Measurements from ENCODE around the gene IL1RAPL1. TPM values are rescaled to one million over a fixed set of nuclear protein-coding genes. Genes with fewer than 3 reads are reported as not detected.

Gene IL1RAPL1
- total and polyA plus RNA-seq, 9 of the 15 experiments (the other 6 are each of a cell fraction or from before 2014, with no cell fraction given) = 0.04 to 0.07 (median 0.04) TPM; not detected in 6

- ChIA-PET CTCF (ENCODE audit: low intra/inter-chr PET ratio) (no interaction called here), POLR2A (no interaction called here)
- H3K4me1 ChIP-seq (replicated peaks in 1 of 2; ENCODE audit: control insufficient read depth in 2 of 2, insufficient read depth in 2 of 2, low read length in 2 of 2) = no peaks in the 10 kb centered on the region
- FAIRE-seq (no peak), DNase-seq (ENCODE audit: extremely low read depth in 1 of 4, low spot score in 3 of 4) (no peak), ATAC-seq (no peak)
- intact Hi-C loops (cut with micrococcal nuclease) = no loop called here
- no peak overlapping the region for H3K4me2 ChIP-seq (ENCODE audit: insufficient read depth, low read length)
- no peaks in the 10 kb centered on the region for H3K9me3 ChIP-seq (replicated peaks; ENCODE audit: control insufficient read depth, insufficient read depth, low read depth, low read length)
- in situ Hi-C loops (cut with MboI) = no loop called here
- H3K27me3 ChIP-seq (ENCODE audit: control insufficient read depth in 2 of 2, insufficient read depth in 2 of 2, low read length in 2 of 2) = no peaks in the 10 kb centered on the region
- no peaks in the 10 kb centered on the region for H3K9me1 ChIP-seq (ENCODE audit: control insufficient read depth, insufficient read depth, low read length)
- no peak overlapping the region for H3K27ac ChIP-seq (ENCODE audit: extremely low read depth, low read depth, low read length)
- no TSS peak for BruUV-seq (replicated peaks)
- no peak overlapping the region for H2AFZ ChIP-seq (ENCODE audit: low read depth, low read length)
- 0% methylated on average over 1 of the region's 1 CpG for WGBS (ENCODE audit: insufficient coverage, low coverage, missing lambda C conversion rate)
- no peak overlapping the region for H3K4me3 ChIP-seq
- H4K20me1 ChIP-seq (replicated peaks; ENCODE audit: control insufficient read depth, insufficient read depth, low read length) = no peaks in the 10 kb centered on the region
- no peak overlapping the region for H3K9ac ChIP-seq (ENCODE audit: insufficient read depth in 1 of 2, low read depth in 2 of 2, low read length in 2 of 2)
- TF ChIP-seq ADNP (tag; IDR thresholded peaks at IDR 0.05) = no peak
- no peak for TF ChIP-seq POLR2B (IDR thresholded peaks at IDR 0.05; ENCODE audit: low read depth, partially characterized antibody)
- no peak for TF ChIP-seq FOXM1 (IDR thresholded peaks at IDR 0.05; ENCODE audit: low read depth)
- no peak for TF ChIP-seq FOXM1 (CRISPR knock-in tag; IDR thresholded peaks at IDR 0.05; ENCODE audit: low read depth)
- no peak for TF ChIP-seq U2AF2 (optimal IDR thresholded peaks at IDR 0.05; ENCODE audit: low read depth, low read length)
- no peak for TF ChIP-seq ZFP36 (IDR thresholded peaks at IDR 0.05; ENCODE audit: low read depth, low read length, partially characterized antibody)
- TF ChIP-seq TBP (optimal IDR thresholded peaks at IDR 0.05; ENCODE audit: low read depth, low read length) = no peak
- TF ChIP-seq ARHGAP35 (IDR thresholded peaks at IDR 0.05; ENCODE audit: partially characterized antibody) = no peak
- no peaks in the 10 kb centered on the region for H3K36me3 ChIP-seq (ENCODE audit: control insufficient read depth, insufficient read depth, low read length)
- H3K79me2 ChIP-seq (ENCODE audit: control insufficient read depth, insufficient read depth, low read length) = no peaks in the 10 kb centered on the region
Observed at GRCh38 chrX:28802625-28803024, 215.4 kb downstream of the IL1RAPL1 start.

GRCh38 chrX:28835991-28836390, 248.7 kb downstream of the IL1RAPL1 start:
- no TSS peak for BruUV-seq (replicated peaks)
- 0% methylated on average over 1 of the region's 1 CpG for WGBS (ENCODE audit: insufficient coverage, low coverage, missing lambda C conversion rate)
- Histone ChIP-seq H4K20me1 (replicated peaks; ENCODE audit: control insufficient read depth, insufficient read depth, low read length) (no peaks in the 10 kb centered on the region), H3K27ac (ENCODE audit: extremely low read depth, low read depth, low read length) (no peak overlapping the region), H3K9ac (ENCODE audit: insufficient read depth in 1 of 2, low read depth in 2 of 2, low read length in 2 of 2) (no peak overlapping the region), H3K79me2 (ENCODE audit: control insufficient read depth, insufficient read depth, low read length) (no peaks in the 10 kb centered on the region), H3K36me3 (ENCODE audit: control insufficient read depth, insufficient read depth, low read length) (no peaks in the 10 kb centered on the region), H3K9me3 (replicated peaks; ENCODE audit: control insufficient read depth, insufficient read depth, low read depth, low read length) (no peaks in the 10 kb centered on the region), H3K4me2 (ENCODE audit: insufficient read depth, low read length) (no peak overlapping the region), H2AFZ (ENCODE audit: low read depth, low read length) (no peak overlapping the region), H3K9me1 (ENCODE audit: control insufficient read depth, insufficient read depth, low read length) (no peaks in the 10 kb centered on the region), H3K27me3 (ENCODE audit: control insufficient read depth in 2 of 2, insufficient read depth in 2 of 2, low read length in 2 of 2) (no peaks in the 10 kb centered on the region), H3K4me3 (no peak overlapping the region), H3K4me1 (replicated peaks in 1 of 2; ENCODE audit: control insufficient read depth in 2 of 2, insufficient read depth in 2 of 2, low read length in 2 of 2) (no peaks in the 10 kb centered on the region)
- in situ Hi-C loops (cut with MboI) (no loop called here), intact Hi-C loops (cut with micrococcal nuclease) (no loop called here)
- POLR2A ChIA-PET = no interaction called here
- FAIRE-seq = no peak
- CTCF ChIA-PET (ENCODE audit: low intra/inter-chr PET ratio) = no interaction called here
- DNase-seq (ENCODE audit: extremely low read depth in 1 of 4, low spot score in 3 of 4) = no peak
- no peak for ATAC-seq
- TF ChIP-seq ADNP (tag; IDR thresholded peaks at IDR 0.05) (no peak), CCNT2 (IDR thresholded peaks at IDR 0.05; ENCODE audit: borderline replicate concordance, extremely low read depth, insufficient read length, low read depth, low read length) (no peak), CHD2 (IDR thresholded peaks at IDR 0.05; ENCODE audit: low read depth, low read length) (no peak), FOS (IDR thresholded peaks at IDR 0.05; ENCODE audit: extremely low read depth, insufficient read length) (no peak), ZNF644 (tag; IDR thresholded peaks at IDR 0.05; ENCODE audit: low read depth) (no peak)
- TF ChIP-seq, protein P1, sequence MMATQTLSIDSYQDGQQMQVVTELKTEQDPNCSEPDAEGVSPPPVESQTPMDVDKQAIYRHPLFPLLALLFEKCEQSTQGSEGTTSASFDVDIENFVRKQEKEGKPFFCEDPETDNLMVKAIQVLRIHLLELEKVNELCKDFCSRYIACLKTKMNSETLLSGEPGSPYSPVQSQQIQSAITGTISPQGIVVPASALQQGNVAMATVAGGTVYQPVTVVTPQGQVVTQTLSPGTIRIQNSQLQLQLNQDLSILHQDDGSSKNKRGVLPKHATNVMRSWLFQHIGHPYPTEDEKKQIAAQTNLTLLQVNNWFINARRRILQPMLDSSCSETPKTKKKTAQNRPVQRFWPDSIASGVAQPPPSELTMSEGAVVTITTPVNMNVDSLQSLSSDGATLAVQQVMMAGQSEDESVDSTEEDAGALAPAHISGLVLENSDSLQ (IDR thresholded peaks at IDR 0.05) = no peak

Data from K562 (cell line).